GM13977 (cell line): ENCODE data around the gene TSSC4.

ENCODE experiments used
- DNase-seq: peaks from one replicate; pipeline ENCODE4 v3.0.0; 2012; ENCODE audit warnings: low spot score
- in situ Hi-C: fragments of 300-500 bp; cut with MboI; formaldehyde crosslinking; loops from one replicate; pipeline ENCODE4 v1.12.0; 2022; ENCODE audit warnings: low sequenced_read_pairs, low pct_unique_long_range_greater_than_20kb, mixed read lengths, inconsistent platforms; ENCODE audit not compliant: unreplicated experiment
- TF ChIP-seq, protein P1 (sequence below): IDR thresholded peaks from 2 replicates; pipeline ENCODE4 v1.5.1; 2012; ENCODE audit warnings: mild to moderate bottlenecking, control low read depth; ENCODE audit not compliant: insufficient read depth; ENCODE audit errors: extremely low read depth, missing control alignments

Gene TSSC4

DNA sequence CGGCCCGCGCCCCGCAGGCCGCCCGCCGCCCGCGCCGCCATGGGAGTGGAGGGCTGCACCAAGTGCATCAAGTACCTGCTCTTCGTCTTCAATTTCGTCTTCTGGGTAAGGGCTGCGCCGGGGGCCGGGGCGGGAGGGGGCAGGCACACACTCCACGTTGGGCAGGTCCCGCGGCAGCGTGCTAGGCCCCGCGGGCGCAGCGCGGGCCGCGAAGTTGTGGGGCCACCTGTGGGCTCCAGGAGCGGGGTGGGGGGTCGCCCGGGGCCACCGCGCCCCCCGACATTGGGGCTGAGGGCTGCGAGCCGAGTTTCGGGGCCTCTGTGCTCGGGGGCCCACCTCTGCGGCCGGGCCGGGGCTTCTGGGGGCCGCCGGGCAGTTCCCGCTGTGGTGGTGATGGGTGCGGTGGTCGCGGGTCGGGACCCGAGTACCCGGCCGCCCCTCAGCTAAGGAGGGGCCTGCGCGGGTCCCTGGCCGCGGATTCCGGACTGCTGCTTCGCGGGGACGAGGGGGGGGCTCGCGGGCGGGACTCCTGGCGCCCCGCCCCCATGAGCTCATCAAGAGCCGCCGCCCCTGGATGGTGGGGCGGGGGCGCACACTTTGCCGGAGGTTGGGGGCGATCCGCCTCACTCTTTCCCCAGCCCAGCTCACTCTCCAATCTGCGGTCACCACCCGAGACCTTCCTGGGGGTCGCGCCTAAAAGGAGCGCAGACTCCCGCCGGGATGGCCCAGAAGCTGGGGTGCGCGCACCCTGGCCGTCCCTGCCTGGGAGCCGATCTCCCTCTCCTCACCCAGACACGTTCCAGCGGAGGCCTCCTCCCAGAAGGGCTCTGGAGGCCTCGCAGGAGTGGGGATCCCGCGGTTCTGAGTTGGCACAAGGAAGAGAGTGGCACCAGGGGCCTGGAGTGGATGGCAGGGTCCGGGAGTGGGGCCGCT lies 22.8 kb upstream of the TSSC4 start:
- TF ChIP-seq, protein P1, sequence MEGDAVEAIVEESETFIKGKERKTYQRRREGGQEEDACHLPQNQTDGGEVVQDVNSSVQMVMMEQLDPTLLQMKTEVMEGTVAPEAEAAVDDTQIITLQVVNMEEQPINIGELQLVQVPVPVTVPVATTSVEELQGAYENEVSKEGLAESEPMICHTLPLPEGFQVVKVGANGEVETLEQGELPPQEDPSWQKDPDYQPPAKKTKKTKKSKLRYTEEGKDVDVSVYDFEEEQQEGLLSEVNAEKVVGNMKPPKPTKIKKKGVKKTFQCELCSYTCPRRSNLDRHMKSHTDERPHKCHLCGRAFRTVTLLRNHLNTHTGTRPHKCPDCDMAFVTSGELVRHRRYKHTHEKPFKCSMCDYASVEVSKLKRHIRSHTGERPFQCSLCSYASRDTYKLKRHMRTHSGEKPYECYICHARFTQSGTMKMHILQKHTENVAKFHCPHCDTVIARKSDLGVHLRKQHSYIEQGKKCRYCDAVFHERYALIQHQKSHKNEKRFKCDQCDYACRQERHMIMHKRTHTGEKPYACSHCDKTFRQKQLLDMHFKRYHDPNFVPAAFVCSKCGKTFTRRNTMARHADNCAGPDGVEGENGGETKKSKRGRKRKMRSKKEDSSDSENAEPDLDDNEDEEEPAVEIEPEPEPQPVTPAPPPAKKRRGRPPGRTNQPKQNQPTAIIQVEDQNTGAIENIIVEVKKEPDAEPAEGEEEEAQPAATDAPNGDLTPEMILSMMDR, result no peak
- in situ Hi-C loops, result no loop called here
- DNase-seq, result peak; percentile 87

DNA sequence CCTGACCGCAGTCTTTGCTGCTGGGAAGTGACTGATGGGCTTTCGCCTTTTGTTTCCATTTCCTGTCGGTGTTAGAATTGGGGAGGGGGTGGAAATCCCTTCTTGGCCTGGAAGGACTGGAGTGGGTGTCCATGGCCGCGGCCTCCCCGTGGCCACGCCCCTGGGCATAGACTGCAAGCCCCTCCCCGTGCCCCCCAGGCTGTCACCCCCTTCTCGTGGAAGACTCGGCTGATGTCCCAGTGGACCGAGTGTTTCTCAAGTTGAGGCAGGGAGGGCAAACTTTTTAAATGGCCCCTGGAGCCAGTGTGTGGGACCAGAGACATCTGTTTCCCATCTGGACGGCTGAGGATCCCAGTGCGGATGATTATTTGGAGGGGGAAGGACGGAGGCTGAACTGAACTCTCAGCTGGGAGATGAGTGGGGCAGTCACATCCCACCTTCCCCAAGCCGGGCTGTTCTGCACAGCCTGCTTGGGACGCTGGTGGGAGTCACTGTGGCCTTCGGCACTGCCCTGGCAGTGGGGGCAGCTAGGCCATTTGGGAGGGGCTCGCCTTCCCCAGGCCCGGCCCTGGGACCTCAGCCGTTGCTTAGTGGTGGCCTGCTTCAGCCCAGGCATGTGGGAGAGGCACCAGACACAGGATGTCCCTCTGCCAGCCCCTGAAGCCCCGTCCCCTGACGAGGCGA lies 21.9 kb upstream of the TSSC4 start:
- in situ Hi-C loops, result no loop called here
- no peak for DNase-seq

DNA sequence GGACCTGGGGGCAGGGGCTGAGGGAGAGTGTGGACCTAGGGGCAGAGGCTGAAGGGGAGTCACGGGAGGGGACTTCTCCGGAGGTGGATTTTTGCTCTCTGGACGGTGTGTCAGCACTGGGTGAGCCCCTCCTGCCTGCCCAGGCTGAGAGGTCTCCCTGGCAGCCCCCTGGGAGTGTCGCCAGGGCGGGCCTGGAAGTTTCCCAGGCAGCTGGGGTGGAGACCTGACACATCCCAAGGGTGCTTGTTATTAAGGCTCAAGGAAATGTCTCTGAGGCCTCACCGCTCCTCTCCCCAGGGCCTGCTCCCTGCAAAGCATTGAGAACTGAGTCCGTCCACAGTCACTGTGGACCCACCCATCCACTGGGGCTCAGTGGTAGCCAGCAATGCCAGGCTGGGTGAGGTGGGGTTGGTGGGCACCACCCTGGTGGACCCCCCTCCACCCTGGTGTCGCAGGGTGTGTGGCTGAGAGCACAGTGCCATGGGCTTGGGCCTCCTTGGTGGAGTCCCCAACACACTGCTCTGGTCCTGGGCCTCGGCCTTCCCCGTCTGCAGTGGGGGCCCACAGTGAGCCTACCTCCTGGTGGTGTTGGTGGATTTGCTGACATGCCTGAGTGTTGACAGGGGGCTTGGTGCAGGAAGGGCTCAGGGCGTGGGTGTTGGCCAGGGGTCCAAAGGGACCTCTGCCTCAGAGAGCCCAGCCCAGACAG lies 20.9 kb upstream of the TSSC4 start:
- TF ChIP-seq, protein P1, result no peak
- DNase-seq, result no peak
- in situ Hi-C loops, result no loop called here

More for the DNA sequence above, 21.9 kb upstream of the TSSC4 start:
- TF ChIP-seq, protein P1, result no peak

DNA sequence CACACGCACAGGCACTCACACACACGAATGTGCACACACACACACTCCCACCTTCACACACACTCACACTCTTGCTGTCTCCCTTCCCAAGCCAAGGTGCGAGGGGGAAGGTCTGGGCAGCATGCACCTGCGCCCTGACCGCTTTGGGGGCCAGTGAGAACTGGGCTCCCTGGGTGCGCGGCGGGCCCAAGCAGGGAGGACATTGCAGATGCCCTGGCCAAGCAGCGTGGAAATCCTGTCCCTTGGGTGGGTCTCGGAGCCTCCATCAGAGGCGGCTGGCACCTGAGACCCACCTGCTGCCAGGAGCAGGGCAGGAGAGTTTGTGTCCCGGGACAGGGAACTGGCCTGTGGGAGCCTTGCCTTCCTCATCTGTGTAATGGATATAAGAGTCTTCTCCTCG lies 20.2 kb upstream of the TSSC4 start:
- in situ Hi-C loops, result no loop called here
- TF ChIP-seq, protein P1, result no peak
- no peak for DNase-seq

DNA sequence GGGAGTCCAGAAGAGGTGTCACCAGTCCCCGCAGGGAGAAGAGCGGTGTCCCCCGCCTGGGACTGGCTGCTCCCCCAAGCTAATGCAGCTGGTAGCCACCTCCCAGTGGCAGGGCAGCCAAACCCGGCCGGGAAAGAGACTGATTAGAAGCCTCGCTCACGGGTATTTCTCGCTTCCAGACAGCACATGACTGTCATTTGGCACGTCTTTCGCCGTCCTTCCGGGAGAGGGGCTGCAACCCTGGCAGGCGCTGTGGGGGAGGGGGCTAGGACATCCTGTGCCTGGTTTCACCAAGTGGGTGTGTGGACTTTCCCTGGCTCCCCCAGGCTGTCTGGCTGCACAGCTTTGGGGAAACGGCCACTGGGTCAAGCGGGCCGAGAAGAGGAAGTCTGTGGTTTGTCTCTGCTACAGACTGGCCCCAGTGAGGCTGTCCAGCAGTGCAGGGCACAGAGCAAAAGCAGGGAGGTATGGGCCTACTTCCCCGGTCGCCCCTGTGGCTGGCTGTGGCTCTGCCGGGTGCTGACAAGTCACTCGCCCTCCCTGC lies 19.7 kb upstream of the TSSC4 start:
- TF ChIP-seq, protein P1, result no peak
- DNase-seq, result no peak
- in situ Hi-C loops, result no loop called here

DNA sequence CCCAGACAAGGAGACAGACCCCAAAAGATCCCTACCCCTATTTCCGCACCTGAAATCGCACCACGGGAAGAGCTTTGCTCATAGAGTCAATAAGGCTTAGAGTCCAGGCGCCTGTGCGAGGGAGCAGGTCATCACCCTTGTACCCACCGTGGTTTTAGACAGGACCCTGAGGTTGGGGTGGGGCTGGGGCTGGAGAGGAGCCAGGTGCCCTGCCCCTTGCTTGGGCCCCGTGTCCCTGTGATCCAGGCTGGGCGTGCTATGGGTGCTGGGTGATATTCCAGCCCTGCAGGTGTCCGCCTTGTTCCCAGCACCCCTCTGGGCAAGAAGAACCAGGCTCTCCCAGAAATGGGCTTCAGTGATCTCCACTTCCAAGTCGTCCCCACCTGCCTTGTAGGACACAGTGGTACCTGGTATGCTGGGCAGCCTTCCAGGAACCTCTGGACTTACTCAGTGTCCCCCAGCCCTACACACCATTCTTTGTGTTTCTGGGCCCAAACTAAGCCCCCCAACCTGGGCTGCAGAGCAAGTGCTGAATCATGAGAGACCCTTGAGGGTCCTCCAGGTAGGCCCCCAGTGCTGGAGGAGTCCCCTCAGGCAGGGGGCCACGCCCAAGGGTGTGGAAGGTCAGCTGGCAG lies 18.9 kb upstream of the TSSC4 start:
- in situ Hi-C loops, result no loop called here
- DNase-seq, result no peak
- TF ChIP-seq, protein P1, result no peak
